Heart left ventricle (tissue), 16 donors: ENCODE measurements around the gene TEF. TPM values are rescaled to one million over a fixed set of nuclear protein-coding genes. Genes with fewer than 3 reads are reported as not detected.

Experiments
- ATAC-seq, 4 donors: fragments of 200-7000 bp; cut with Tn5 transposase; one replicate each; pipeline ENCODE4 v1.9.1; 2020 to 2022; ENCODE audit warnings: moderate library complexity in 4 of 4, mild to moderate bottlenecking in 3 of 4, moderate number of reproducible peaks in 1 of 4
- DNase-seq, 5 donors: peaks; one replicate each; pipeline ENCODE4 v3.0.0-alpha.2; 2020
- H3K27ac ChIP-seq, 12 donors: fragments of 200-600 bp; sonication (generic) in 4 of 12; one replicate each; pipeline versions ENCODE4 v1.5.0 to v1.8.0; 2016 to 2022; ENCODE audit warnings: mild to moderate bottlenecking in 2 of 12
- H3K27me3 ChIP-seq, 9 donors: fragments of 200-600 bp; sonication (generic) in 2 of 9; one replicate each; pipeline versions ENCODE4 v1.5.1 to v1.8.0; 2016 to 2022; ENCODE audit warnings: mild to moderate bottlenecking in 3 of 9
- H3K36me3 ChIP-seq, 9 donors: fragments of 200-600 bp; sonication (generic) in 2 of 9; one replicate each; pipeline versions ENCODE4 v1.5.0 to v1.8.0; 2018 to 2022; ENCODE audit warnings: mild to moderate bottlenecking in 2 of 9
- H3K4me1 ChIP-seq, 12 donors: fragments of 200-600 bp; sonication (generic) in 4 of 12; one replicate each; pipeline versions ENCODE4 v1.5.0 to v1.8.0; 2016 to 2022; ENCODE audit warnings: mild to moderate bottlenecking in 3 of 12
- H3K4me3 ChIP-seq, 12 donors: fragments of 200-600 bp; sonication (generic) in 4 of 12; one replicate each; pipeline versions ENCODE4 v1.5.0 to v1.8.0; 2017 to 2022; ENCODE audit warnings: mild to moderate bottlenecking in 9 of 12, moderate library complexity in 4 of 12
- H3K9me3 ChIP-seq, 12 donors: fragments of 200-600 bp; sonication (generic) in 4 of 12; one replicate each; pipeline versions ENCODE4 v1.5.0 to v1.8.0; 2016 to 2022; ENCODE audit warnings: mild to moderate bottlenecking in 1 of 12
- CTCF ChIP-seq, 12 donors: fragments of 200-600 bp; sonication (generic) in 4 of 12; IDR thresholded peaks; one replicate each; pipeline versions ENCODE4 v1.5.0 to v1.8.0; 2018 to 2022; ENCODE audit warnings: antibody characterized with exemption in 12 of 12, mild to moderate bottlenecking in 5 of 12
- POLR2A ChIP-seq, 2 donors: fragments of 450-650 bp; IDR thresholded peaks; one replicate each; pipeline ENCODE4 v1.6.1; 2017; ENCODE audit warnings: antibody characterized with exemption in 2 of 2, mild to moderate bottlenecking in 2 of 2, moderate library complexity in 2 of 2
- WGBS, 4 donors: extraction: QIAGEN DNeasy Blood & Tissue Kit in 2 of 4; methylation state at CpG; one replicate each; pipeline versions ENCODE4 v1.1.5 to v1.1.7; 2013 to 2018; 5-methylcytosine and 5-hydroxymethylcytosine counted together
- intact Hi-C, 10 donors: fragments of 100-400 bp; cut with DNase I; formaldehyde crosslinking; loops; one replicate each; pipeline versions ENCODE4 v1.11.1 to v1.14.2; 2022
- polyA plus RNA-seq, 2 donors: library from polyadenylated mRNA; stranded (reverse); fragments of 200-250 nt; gene quantifications; one replicate each; pipeline ENCODE4 v1.2.3, GENCODE V29; 2013
- total RNA-seq, 9 donors: library from RNA; depleted of rRNA in 2 of 9; stranded (reverse); fragments of >200 nt in 2 of 9; fragmentation: NEBNext Ultra II Directional in 3 of 9; extraction: Animal tissue kit (Norgen Biotek cat#: 25700) in 3 of 9; gene quantifications; one replicate each; pipeline versions ENCODE4 v1.1.0 to v1.2.4, GENCODE V29; 2016 to 2023
- donor health status: ischemic (EF 13 %, LVEDD 7.1; RV severe dilation, severe dysfunction).
- donor health status: healthy with polysubstance abuse.
- donor health status: DM: no; HTN: yes; CAD: no.
- donor health status: DM: no; HTN: no; CAD: no.
- donor health status: ischemic (EF 25% LVEDD 6.9; RV normal size, moderate dysfunction).
- donor health status: ischemic (EF 25% LVEDD 5.7; RV mildly dilated, moderate dysfunction).
- donor health status: healthy.
- donor health status: DM: yes; HTN: yes; CAD: no.
- donor health status: ischemic (EF 35%, LVEDD 5.7; RV mildly dilated, moderate dysfunction).
- donor health status: nonischemic (EF 11% LVEDD 7.7; RV severe dilation, severe dysfunction).
- donor health status: DM: yes; HTN: yes; CAD: no.
- donor health status: PGD.
- donor health status: ischemic (EF 29% LVEDD 5.4; RV normal size, mild dysfunction).
- donor health status: nonischemic (EF 23%, LVEDD 6.1; RV moderate dilation, normal function).

Gene TEF
- total and polyA plus RNA-seq, 11 donors: 7.2 to 35.3 (median 17.9) TPM

GRCh38 chr22:41365425-41365824 lies 16.3 kb upstream of the TEF start:
- no peaks in the 10 kb centered on the region for H3K36me3 ChIP-seq
- WGBS, 4 donors: 78 to 82% (median 81%) methylated on average over 5 of the region's 5 CpGs
- no peak for TF ChIP-seq POLR2A (IDR thresholded peaks at IDR 0.05)
- no peak for TF ChIP-seq CTCF (IDR thresholded peaks at IDR 0.05)
- H3K9me3 ChIP-seq: no peaks in the 10 kb centered on the region
- DNase-seq (no peak), ATAC-seq (no peak)
- H3K27ac ChIP-seq: peak overlapping the region in 1 of 12 donors; percentile 19
- H3K4me3 ChIP-seq: no peak overlapping the region
- H3K4me1 ChIP-seq: peaks cover 5 to 36% (median 26%) of the 10 kb centered on the region in 12 donors
- intact Hi-C loops: loop anchor here in 4 of 10 donors (5.0 to 10.0 kb wide), 3 partner anchors 61 to 78 kb away; partner anchors contain the start of genes ZC3H7B (in 3 of the 4) and RANGAP1 (in 1 of the 4)
- H3K27me3 ChIP-seq: no peaks in the 10 kb centered on the region

- DNase-seq (no peak), ATAC-seq (no peak)
- Histone ChIP-seq H3K4me1 (peaks cover 5 to 37% (median 26%) of the 10 kb centered on the region in 12 donors), H3K27me3 (no peaks in the 10 kb centered on the region), H3K4me3 (peak overlapping the region in 9 of 12 donors; percentile 30 to 82 (median 54)), H3K27ac (peak overlapping the region in 9 of 12 donors; percentile 2 to 83 (median 65)), H3K36me3 (peaks cover 0 to 2% (median 0%) of the 10 kb centered on the region in 9 donors), H3K9me3 (no peaks in the 10 kb centered on the region)
- intact Hi-C loops: loop anchor here in 4 of 10 donors (2.0 to 10.0 kb wide), 4 partner anchors 62 to 80 kb away; partner anchors contain the start of genes ZC3H7B (in 3 of the 4) and RANGAP1 (in 2 of the 4)
- WGBS, 4 donors: 55 to 64% (median 58%) methylated on average over 16 to 17 of the region's 17 CpGs
- no peak for TF ChIP-seq CTCF (IDR thresholded peaks at IDR 0.05)
- no peak for TF ChIP-seq POLR2A (IDR thresholded peaks at IDR 0.05)
Observed at GRCh38 chr22:41366323-41367029, 15.3 kb upstream of the TEF start.

GRCh38 chr22:41367039-41367679 lies 14.6 kb upstream of the TEF start:
- Histone ChIP-seq H3K9me3 (no peaks in the 10 kb centered on the region), H3K27me3 (no peaks in the 10 kb centered on the region), H3K4me1 (peaks cover 5 to 37% (median 26%) of the 10 kb centered on the region in 12 donors), H3K4me3 (peak overlapping the region in 11 of 12 donors; percentile 7 to 82 (median 47)), H3K27ac (peak overlapping the region in 11 of 12 donors; percentile 15 to 87 (median 75)), H3K36me3 (peaks cover 0 to 4% (median 0%) of the 10 kb centered on the region in 9 donors)
- intact Hi-C loops: loop anchor here in 4 of 10 donors (2.0 to 10.0 kb wide), 4 partner anchors 62 to 80 kb away; partner anchors contain the start of genes ZC3H7B (in 3 of the 4) and RANGAP1 (in 2 of the 4)
- TF ChIP-seq POLR2A (IDR thresholded peaks at IDR 0.05): peak in 1 of 2 donors; percentile 45
- peak in 9 of 12 donors; percentile 12 to 70 (median 37) for TF ChIP-seq CTCF (IDR thresholded peaks at IDR 0.05)
- ATAC-seq (peak; percentile 94 to 97 (median 96)), DNase-seq (peak; percentile 98)
- 3 to 6% (median 4%) methylated on average over 6 to 21 of the region's 21 CpGs for WGBS, 4 donors
